Neutrophil (primary cell): ENCODE results near the gene BTBD9.

Experiments
- H3K27ac ChIP-seq: fragments of 200-600 bp; sonication (generic); 2 replicates; pipeline ENCODE4 v1.5.1; 2016; ENCODE audit warnings: mild to moderate bottlenecking, moderate library complexity
- H3K27me3 ChIP-seq: fragments of 200-600 bp; sonication (generic); 2 replicates; pipeline ENCODE4 v1.6.0; 2016; ENCODE audit warnings: mild to moderate bottlenecking
- H3K36me3 ChIP-seq: fragments of 200-600 bp; sonication (generic); 2 replicates; pipeline ENCODE4 v1.5.1; 2017
- H3K4me1 ChIP-seq, 2 experiments: fragments of 200-600 bp in 1 of 2; sonication (generic) in 1 of 2; 1 replicate in 1 of 2; 2 replicates in 1 of 2; pipeline versions ENCODE4 v1.5.1 to v1.6.1; 2013 to 2016; ENCODE audit warnings: low read depth in 1 of 2, low read length in 1 of 2, mild to moderate bottlenecking in 1 of 2, moderate library complexity in 1 of 2; ENCODE audit not compliant: control insufficient read depth in 1 of 2, insufficient read depth in 1 of 2
- H3K4me3 ChIP-seq, 2 experiments: fragments of 200-600 bp in 1 of 2; sonication (generic) in 1 of 2; 1 replicate in 1 of 2; 2 replicates in 1 of 2; pipeline ENCODE4 v1.5.1; 2013 to 2016; ENCODE audit warnings: low read depth in 1 of 2, low read length in 1 of 2, mild to moderate bottlenecking in 1 of 2, moderate library complexity in 1 of 2
- H3K9me3 ChIP-seq: fragments of 200-600 bp; sonication (generic); 2 replicates; pipeline ENCODE4 v1.5.1; 2016
- CTCF ChIP-seq: fragments of 200-600 bp; sonication (generic); IDR thresholded peaks from 2 replicates; pipeline ENCODE4 v1.5.1; 2016; ENCODE audit warnings: antibody characterized with exemption

The BTBD9 gene

GRCh38 chr6:38193051-38193450 lies 446.7 kb downstream of the BTBD9 start:
- Histone ChIP-seq H3K9me3 (no peaks in the 10 kb centered on the region), H3K4me1 (no peaks in the 10 kb centered on the region)
- no peak for TF ChIP-seq CTCF

GRCh38 chr6:38192487-38192886 lies 447.2 kb downstream of the BTBD9 start:
- Histone ChIP-seq H3K4me3 (no peak overlapping the region), H3K4me1 (no peaks in the 10 kb centered on the region), H3K9me3 (no peaks in the 10 kb centered on the region), H3K27me3 (no peaks in the 10 kb centered on the region), H3K27ac (no peak overlapping the region), H3K36me3 (no peaks in the 10 kb centered on the region)
- no peak for TF ChIP-seq CTCF

More at GRCh38 chr6:38193051-38193450, 446.7 kb downstream of the BTBD9 start:
- Histone ChIP-seq H3K4me3 (no peak overlapping the region), H3K27ac (no peak overlapping the region), H3K27me3 (no peaks in the 10 kb centered on the region), H3K36me3 (no peaks in the 10 kb centered on the region)

GRCh38 chr6:38192011-38192410 lies 447.7 kb downstream of the BTBD9 start:
- no peaks in the 10 kb centered on the region for H3K4me1 ChIP-seq
- no peak overlapping the region for H3K27ac ChIP-seq
- H3K9me3 ChIP-seq: no peaks in the 10 kb centered on the region
- no peak for TF ChIP-seq CTCF
- H3K27me3 ChIP-seq: no peaks in the 10 kb centered on the region
- no peaks in the 10 kb centered on the region for H3K36me3 ChIP-seq
- no peak overlapping the region for H3K4me3 ChIP-seq

GRCh38 chr6:38191418-38191817 lies 448.3 kb downstream of the BTBD9 start:
- Histone ChIP-seq H3K4me1 (no peaks in the 10 kb centered on the region), H3K27me3 (no peaks in the 10 kb centered on the region), H3K4me3 (no peak overlapping the region), H3K27ac (no peak overlapping the region), H3K36me3 (no peaks in the 10 kb centered on the region), H3K9me3 (no peaks in the 10 kb centered on the region)
- no peak for TF ChIP-seq CTCF

- H3K27me3 ChIP-seq: no peaks in the 10 kb centered on the region
- no peaks in the 10 kb centered on the region for H3K4me1 ChIP-seq
- no peak overlapping the region for H3K4me3 ChIP-seq
- no peaks in the 10 kb centered on the region for H3K36me3 ChIP-seq
- no peak overlapping the region for H3K27ac ChIP-seq
- TF ChIP-seq CTCF: no peak
- no peaks in the 10 kb centered on the region for H3K9me3 ChIP-seq
Measured at GRCh38 chr6:38188677-38189335, 450.9 kb downstream of the BTBD9 start.
